PC-9 (cell line): ENCODE results near the gene GOLIM4. TPM values are rescaled to one million over a fixed set of nuclear protein-coding genes. Genes with fewer than 3 reads are reported as not detected.

Experiments
- BruUV-seq: library from RNA; stranded (reverse); fragments of 400-500 nt; replicated peaks from 2 replicates; lab custom pipeline; 2021; lab: Mats Ljungman, UMichigan
- CTCF ChIA-PET: fragments of 300-600 bp; sonication (Branson Sonifier 250); formaldehyde crosslinking; loops from one replicate; lab custom pipeline; 2022; ENCODE audit warnings: antibody characterized with exemption; lab: Charles Lee
- POLR2A ChIA-PET: fragments of 300-600 bp; sonication (Branson Sonifier 250); formaldehyde crosslinking; loops from one replicate; lab custom pipeline; 2022; ENCODE audit warnings: antibody characterized with exemption; ENCODE audit not compliant: unreplicated experiment; lab: Charles Lee
- DNase-seq, 2 experiments: peaks; one replicate each; pipeline versions ENCODE4 v3.0.0 to v3.0.0-alpha.2; 2015 to 2022; ENCODE audit warnings: mixed read lengths in 1 of 2
- H2AFZ ChIP-seq: fragments of 200-600 bp; sonication (generic); 2 replicates; pipeline ENCODE4 v1.8.1; 2017; ENCODE audit warnings: antibody characterized with exemption
- H3F3A ChIP-seq: fragments of 200-600 bp; sonication (generic); 2 replicates; pipeline ENCODE4 v1.8.1; 2017; ENCODE audit warnings: antibody characterized with exemption, mild to moderate bottlenecking, low read depth; ENCODE audit not compliant: insufficient read depth
- H3K27ac ChIP-seq: fragments of 200-600 bp; sonication (generic); 2 replicates; pipeline ENCODE4 v1.6.1; 2016; ENCODE audit warnings: mixed run types
- H3K27me3 ChIP-seq: fragments of 200-600 bp; sonication (generic); 2 replicates; pipeline ENCODE4 v1.6.1; 2016; ENCODE audit warnings: low read depth, mixed run types; ENCODE audit not compliant: insufficient read depth
- H3K36me3 ChIP-seq: fragments of 200-600 bp; sonication (generic); 2 replicates; pipeline ENCODE4 v1.6.1; 2016; ENCODE audit warnings: low read depth, mixed run types
- H3K4me1 ChIP-seq: fragments of 200-600 bp; sonication (generic); replicated peaks from 2 replicates; pipeline ENCODE4 v1.6.1; 2016; ENCODE audit warnings: mixed run types; ENCODE audit not compliant: insufficient read depth
- H3K4me2 ChIP-seq: fragments of 200-600 bp; sonication (generic); 2 replicates; pipeline ENCODE4 v1.6.1; 2017; ENCODE audit warnings: mixed run types
- H3K4me3 ChIP-seq: fragments of 200-600 bp; sonication (generic); 2 replicates; pipeline ENCODE4 v1.6.1; 2016; ENCODE audit warnings: mixed run types
- H3K79me2 ChIP-seq: fragments of 200-600 bp; sonication (generic); 2 replicates; pipeline ENCODE4 v1.6.1; 2017; ENCODE audit warnings: low read depth, mixed run types
- H3K9me2 ChIP-seq: fragments of 200-600 bp; sonication (generic); 2 replicates; pipeline ENCODE4 v1.8.1; 2017; ENCODE audit warnings: mild to moderate bottlenecking; ENCODE audit not compliant: insufficient read depth
- H3K9me3 ChIP-seq: fragments of 200-600 bp; sonication (generic); 2 replicates; pipeline ENCODE4 v1.8.1; 2016; ENCODE audit warnings: low read depth; ENCODE audit not compliant: insufficient read depth
- H4K20me1 ChIP-seq: fragments of 200-600 bp; sonication (generic); 2 replicates; pipeline ENCODE4 v1.8.1; 2017; ENCODE audit not compliant: insufficient read depth
- EZH2 ChIP-seq: fragments of 200-600 bp; sonication (generic); IDR thresholded peaks from 2 replicates; pipeline ENCODE4 v1.8.0; 2017; ENCODE audit warnings: antibody characterized with exemption, low read depth
- intact Hi-C: fragments of 100-400 bp; cut with micrococcal nuclease; formaldehyde crosslinking; loops from one replicate; pipeline ENCODE4 v1.10.0; 2022; ENCODE audit not compliant: unreplicated experiment
- total RNA-seq: library from RNA; stranded (reverse); gene quantifications from 2 replicates; pipeline ENCODE4 v1.2.3, GENCODE V29; 2021
- TF ChIP-seq, protein P1 (sequence below): fragments of 200-600 bp; sonication (generic); conservative IDR thresholded peaks from 2 replicates; pipeline ENCODE4 v1.6.1; 2017; ENCODE audit warnings: mixed run types, antibody characterized with exemption, mild to moderate bottlenecking, moderate library complexity

Gene GOLIM4
- total RNA-seq, 1 experiment from 2014 or later = 17.5 TPM

DNA sequence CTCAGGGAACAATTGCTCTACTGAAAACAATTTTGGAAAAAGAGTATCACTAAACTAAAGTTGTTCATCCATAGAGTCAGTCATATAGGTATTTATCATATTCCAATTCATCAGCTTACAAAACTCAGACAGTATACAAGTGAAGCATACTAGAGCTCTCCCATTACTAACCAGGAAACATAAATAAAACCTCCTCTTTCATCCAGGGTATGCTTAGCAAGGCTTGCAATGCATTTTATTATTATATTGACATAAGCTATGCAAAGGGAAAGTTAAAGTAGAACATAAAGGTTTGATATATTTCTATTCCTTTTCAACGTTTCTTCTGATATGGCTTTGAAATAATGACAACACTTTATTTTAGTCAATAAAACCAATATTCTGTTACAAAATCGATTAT, 106.7 kb downstream of the GOLIM4 start:
- DNase-seq = no peak
- ChIA-PET POLR2A (no interaction called here), CTCF (no interaction called here)
- no peak overlapping the region for H2AFZ ChIP-seq
- H3K27ac ChIP-seq = no peak overlapping the region
- no TSS peak for BruUV-seq
- H3K79me2 ChIP-seq = no peaks in the 10 kb centered on the region
- no peak overlapping the region for H3K4me3 ChIP-seq
- H3K9me2 ChIP-seq = no peaks in the 10 kb centered on the region
- no peaks in the 10 kb centered on the region for H3F3A ChIP-seq
- H4K20me1 ChIP-seq = no peaks in the 10 kb centered on the region
- H3K4me2 ChIP-seq = no peak overlapping the region
- H3K27me3 ChIP-seq = no peaks in the 10 kb centered on the region
- no peak for TF ChIP-seq EZH2
- TF ChIP-seq, protein P1, sequence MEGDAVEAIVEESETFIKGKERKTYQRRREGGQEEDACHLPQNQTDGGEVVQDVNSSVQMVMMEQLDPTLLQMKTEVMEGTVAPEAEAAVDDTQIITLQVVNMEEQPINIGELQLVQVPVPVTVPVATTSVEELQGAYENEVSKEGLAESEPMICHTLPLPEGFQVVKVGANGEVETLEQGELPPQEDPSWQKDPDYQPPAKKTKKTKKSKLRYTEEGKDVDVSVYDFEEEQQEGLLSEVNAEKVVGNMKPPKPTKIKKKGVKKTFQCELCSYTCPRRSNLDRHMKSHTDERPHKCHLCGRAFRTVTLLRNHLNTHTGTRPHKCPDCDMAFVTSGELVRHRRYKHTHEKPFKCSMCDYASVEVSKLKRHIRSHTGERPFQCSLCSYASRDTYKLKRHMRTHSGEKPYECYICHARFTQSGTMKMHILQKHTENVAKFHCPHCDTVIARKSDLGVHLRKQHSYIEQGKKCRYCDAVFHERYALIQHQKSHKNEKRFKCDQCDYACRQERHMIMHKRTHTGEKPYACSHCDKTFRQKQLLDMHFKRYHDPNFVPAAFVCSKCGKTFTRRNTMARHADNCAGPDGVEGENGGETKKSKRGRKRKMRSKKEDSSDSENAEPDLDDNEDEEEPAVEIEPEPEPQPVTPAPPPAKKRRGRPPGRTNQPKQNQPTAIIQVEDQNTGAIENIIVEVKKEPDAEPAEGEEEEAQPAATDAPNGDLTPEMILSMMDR = no peak
- H3K36me3 ChIP-seq = no peaks in the 10 kb centered on the region
- H3K9me3 ChIP-seq = 0 out of 2 replicates have a peak, but pooled peaks cover 3% of the 10 kb centered on the region
- H3K4me1 ChIP-seq = no peaks in the 10 kb centered on the region
- intact Hi-C loops = no loop called here

DNA sequence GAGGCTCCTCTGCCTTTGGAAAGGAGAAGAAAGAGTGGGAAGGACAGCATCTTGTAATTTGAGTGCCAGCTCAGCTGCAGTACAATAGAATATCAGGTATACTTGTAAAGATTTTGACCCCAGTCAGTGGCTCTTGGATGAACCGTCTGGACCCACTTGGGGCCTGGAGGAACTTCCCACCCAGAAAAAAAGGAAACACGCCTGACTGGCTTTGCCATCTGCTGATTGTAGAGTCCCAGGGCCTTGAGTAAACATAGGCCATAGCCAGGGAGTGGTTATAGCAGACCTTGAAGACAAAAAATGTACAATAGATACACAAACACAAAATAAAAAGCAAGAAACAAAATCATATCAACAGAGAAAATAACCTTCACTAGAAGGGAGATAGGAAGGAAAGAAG, 112.1 kb downstream of the GOLIM4 start:
- ChIA-PET CTCF (no interaction called here), POLR2A (no interaction called here)
- no peaks in the 10 kb centered on the region for H3K36me3 ChIP-seq
- no TSS peak for BruUV-seq
- TF ChIP-seq, protein P1 = no peak
- no peak for TF ChIP-seq EZH2
- H3K9me3 ChIP-seq = 0 out of 2 replicates have a peak, but pooled peaks cover 3% of the 10 kb centered on the region
- no peak overlapping the region for H3K4me3 ChIP-seq
- intact Hi-C loops = no loop called here
- H3K79me2 ChIP-seq = no peaks in the 10 kb centered on the region
- H3K4me2 ChIP-seq = no peak overlapping the region
- no peak overlapping the region for H2AFZ ChIP-seq
- no peaks in the 10 kb centered on the region for H3K4me1 ChIP-seq
- DNase-seq = no peak
- no peaks in the 10 kb centered on the region for H4K20me1 ChIP-seq
- no peaks in the 10 kb centered on the region for H3K27me3 ChIP-seq
- no peak overlapping the region for H3K27ac ChIP-seq
- no peaks in the 10 kb centered on the region for H3F3A ChIP-seq
- no peaks in the 10 kb centered on the region for H3K9me2 ChIP-seq

DNA sequence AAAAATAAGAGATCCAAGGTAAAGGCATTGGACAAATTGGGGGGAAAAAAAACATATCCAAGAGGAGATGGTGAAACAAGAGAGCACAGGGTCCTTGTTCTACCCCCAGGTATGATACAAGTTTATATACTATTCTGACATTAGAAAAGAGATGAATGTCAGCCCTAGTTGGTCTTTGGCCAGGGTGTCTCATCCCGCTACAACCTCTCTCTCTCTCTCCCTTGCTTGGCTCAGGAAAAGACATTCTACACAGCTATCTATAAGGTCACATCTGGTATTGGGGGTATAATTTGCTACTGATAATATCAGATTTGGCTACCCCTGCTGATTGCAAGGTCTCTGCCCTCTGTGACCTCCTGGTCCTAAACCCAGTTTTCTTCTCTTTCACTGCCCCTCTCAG, 117.2 kb downstream of the GOLIM4 start:
- no peaks in the 10 kb centered on the region for H3K36me3 ChIP-seq

More for the DNA sequence above, 117.2 kb downstream of the GOLIM4 start:
- Histone ChIP-seq H3K4me3 (no peak overlapping the region), H3K27me3 (no peaks in the 10 kb centered on the region), H3K27ac (no peak overlapping the region), H3K9me2 (no peaks in the 10 kb centered on the region), H3F3A (no peaks in the 10 kb centered on the region), H3K4me2 (no peak overlapping the region), H3K4me1 (no peaks in the 10 kb centered on the region), H2AFZ (peak overlapping the region; percentile 56), H4K20me1 (no peaks in the 10 kb centered on the region), H3K79me2 (no peaks in the 10 kb centered on the region), H3K9me3 (no peaks in the 10 kb centered on the region)
- DNase-seq = no peak
- BruUV-seq = no TSS peak
- TF ChIP-seq, protein P1 = no peak
- no peak for TF ChIP-seq EZH2
- intact Hi-C loops = no loop called here
- POLR2A ChIA-PET = interaction anchor here (0.7 kb wide), 1 partner anchor 159 kb away, joined by 4 read pairs; no protein-coding TSS in a partner anchor
- CTCF ChIA-PET = no interaction called here
